ENCODE data around the gene CDH11.

The CDH11 gene

GRCh38 chr16:65069766-65070165, 52.1 kb downstream of the CDH11 start:
- no peak for DNase-seq (ENCODE audit: low read depth in 2 of 2)

DNA sequence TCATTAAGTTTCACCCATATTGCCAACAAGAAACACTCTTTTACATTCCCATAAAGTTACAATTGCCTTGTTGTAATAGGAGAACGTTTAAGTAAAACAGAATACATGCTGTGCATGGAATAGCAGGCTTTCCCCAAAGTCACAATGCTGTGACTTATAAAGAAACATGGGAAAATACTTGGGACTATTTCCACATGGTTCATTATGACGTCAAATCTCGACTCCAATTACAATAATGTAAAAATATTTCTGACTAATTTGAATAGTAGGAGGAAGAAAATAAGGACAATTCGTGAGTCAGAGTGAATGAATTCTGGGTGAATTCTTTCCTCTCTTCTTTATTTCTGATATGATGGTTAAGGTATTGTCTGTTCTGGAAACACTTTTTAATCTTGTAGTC, 52.8 kb downstream of the CDH11 start:
- no peak for DNase-seq (ENCODE audit: low read depth in 2 of 2)

DNA sequence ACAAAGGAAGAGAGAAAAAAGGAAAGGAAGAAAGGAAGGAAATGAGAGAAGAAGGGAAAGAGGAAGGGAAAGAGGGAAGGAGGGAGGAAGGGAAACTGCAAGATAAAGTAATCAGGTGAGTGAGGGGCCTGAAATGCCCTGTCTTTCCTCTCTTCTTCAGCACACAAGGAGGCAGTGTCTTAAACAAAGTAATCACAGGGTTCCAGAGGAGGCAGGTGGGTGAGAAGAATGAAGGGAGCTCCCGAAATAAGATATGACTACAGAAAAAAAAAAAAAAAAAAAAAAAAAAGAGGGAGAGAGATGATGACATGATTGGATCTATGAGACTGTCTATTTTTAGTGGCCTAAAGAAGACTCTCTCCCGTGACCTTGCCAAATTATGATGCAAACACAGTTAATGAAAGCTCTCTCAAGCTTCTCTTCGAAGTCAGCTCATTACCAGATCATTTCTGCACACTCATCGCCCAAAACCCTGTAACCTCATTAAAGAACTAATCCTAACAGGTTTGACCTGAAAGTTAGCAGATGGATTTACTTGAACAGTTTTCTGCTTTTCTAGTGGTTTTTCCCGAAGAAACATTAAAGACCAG, 53.6 kb downstream of the CDH11 start:
- no peak for DNase-seq (ENCODE audit: low read depth in 2 of 2)

DNA sequence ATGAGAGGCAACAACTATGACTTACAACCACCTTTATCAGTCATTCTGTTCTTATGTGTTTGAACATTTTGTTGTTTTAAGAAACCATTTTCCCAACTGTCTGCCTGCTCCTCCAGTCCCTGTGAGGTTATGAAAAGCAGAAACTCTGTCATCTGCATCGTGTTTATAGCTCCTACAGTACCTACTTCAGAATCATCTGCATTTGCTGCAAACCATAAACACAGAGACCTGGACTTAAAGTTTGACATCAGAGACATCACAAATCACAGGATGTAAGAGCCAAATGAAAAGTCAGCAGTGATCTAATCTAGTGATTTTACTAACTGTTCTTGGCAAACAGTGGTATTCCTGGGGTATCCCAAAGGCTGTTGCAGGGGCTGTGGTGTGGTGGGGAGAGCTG, 55.2 kb downstream of the CDH11 start:
- no peak for DNase-seq (ENCODE audit: low read depth in 2 of 2)

DNA sequence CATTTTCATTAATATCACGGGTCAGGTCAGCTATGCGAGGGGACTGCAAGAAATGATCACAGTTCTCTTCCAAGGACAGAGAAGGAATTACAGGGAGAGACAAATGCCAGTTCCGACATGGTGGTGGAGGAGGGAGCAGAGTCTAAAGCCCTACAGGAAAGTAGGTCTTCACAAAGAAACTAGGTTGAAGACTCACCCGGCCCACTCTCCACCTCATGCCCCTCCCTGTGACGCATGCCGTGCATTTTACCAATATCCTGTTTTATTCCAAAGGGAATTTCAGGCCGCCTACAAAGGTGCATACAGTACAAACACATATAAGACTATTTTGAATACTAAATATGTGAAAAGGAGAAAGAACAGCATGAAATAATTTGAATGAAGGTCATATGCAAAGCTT, 56.8 kb downstream of the CDH11 start:
- no peak for DNase-seq (ENCODE audit: low read depth in 2 of 2)

DNA sequence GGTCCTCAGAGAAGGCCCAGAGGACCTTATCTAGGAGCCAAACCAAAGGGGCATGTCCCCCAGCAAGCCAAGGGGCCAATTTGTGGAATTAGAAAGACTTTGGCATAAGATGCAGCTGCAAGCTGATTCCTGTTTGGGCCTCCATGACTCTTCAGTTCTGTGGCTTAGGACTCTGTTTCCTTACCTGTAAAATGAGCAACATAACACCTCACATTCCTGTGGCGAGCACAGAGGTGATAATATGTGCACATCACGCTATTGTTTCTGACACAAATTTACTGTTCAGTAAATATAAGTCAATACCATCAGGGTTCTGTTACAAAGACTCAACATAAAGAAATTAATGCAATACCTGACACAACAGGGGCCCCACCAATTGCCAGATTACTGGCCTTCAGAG, 57.7 kb downstream of the CDH11 start:
- DNase-seq (ENCODE audit: low read depth in 2 of 2): no peak

DNA sequence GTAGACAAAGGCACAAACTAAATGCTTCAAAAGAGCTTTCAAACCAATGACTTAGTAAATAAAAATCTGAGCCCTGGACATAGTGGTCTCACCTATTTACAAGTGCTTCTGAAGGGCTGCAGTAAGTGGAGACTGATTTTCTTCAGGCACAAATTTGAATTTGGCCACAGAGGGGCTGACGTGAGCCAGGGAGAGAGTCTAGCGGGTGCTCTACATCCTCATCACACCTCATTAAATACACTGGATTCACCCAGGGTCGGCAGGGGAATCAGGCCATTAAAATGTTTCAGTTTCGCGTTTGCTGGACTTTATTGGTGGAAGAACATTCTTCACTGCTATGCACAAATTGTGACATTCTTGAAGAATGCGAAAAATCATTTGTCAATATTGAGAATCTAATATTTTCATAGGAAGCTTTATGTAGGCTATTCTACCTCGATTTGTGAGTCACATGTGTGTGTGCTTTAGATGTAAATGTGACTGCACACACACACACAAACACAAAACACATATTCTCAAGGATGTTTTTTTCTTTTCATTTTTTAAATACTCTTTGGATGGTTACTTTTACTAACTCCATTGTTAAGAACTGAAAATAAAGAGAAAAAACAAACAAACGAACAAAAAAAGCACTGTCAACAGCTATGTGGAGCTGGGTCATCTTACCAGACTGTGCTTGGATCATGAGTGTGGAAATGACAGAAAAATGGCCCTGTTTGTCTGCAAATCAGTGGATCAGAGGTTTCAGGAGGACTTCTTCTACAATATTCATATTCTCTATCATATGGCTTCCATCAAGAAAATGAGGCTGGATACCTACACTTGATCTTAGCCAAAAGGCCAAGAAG, 58.9 kb downstream of the CDH11 start:
- DNase-seq (ENCODE audit: low read depth in 2 of 2): no peak

DNA sequence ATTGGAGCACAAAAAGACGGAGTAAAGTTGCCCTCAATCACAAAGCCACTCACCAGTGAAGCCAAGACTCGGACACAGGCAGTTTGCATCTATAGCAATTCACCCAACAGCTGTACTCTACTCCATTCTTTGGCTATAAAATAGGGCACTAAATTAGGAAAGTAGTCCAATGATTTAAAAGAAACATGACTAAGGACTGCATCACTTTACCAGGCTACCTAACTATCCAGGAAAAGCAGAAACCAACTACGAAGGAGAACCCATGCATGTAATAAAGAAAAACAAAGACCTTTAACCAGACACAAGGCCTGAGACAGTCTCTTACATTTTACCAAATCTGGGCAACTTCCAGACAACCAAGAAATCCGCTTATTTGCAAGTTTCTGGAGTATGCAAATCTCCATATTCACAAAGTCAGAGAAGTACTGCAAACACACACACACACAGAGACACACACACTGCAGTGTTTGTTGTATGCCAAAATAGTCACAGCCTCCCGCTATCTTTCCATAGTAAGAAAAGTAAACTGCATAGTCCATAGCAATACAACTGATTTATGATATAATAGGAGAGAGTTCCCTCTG, 59.8 kb downstream of the CDH11 start:
- no peak for DNase-seq (ENCODE audit: low read depth in 2 of 2)

- no peak for DNase-seq (ENCODE audit: low read depth in 2 of 2)
These were observed 60.6 kb downstream of the CDH11 start for GRCh38 chr16:65061263-65061662.

- DNase-seq (ENCODE audit: low read depth in 2 of 2): no peak
These were observed 62.4 kb downstream of the CDH11 start for GRCh38 chr16:65059406-65059980.

DNA sequence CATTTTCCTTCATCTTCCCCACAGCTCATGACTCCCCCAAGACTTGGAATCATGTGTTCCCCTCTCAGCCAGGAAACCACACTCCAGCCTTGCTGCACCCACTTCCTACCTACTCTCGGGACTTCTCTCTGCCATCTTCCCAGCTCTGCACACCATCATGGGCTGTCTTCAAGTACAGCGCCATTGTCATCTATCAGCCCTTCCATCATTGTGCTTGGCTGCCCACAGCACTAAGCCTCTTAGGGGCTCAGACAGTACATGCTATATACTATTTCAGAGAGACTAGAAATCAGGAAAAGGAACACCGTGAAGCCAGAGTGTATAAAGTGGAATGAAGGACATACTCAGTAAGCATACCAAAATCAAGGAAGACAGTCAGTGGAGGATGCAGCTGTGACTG, 64.7 kb downstream of the CDH11 start:
- DNase-seq (ENCODE audit: low read depth in 2 of 2): no peak

DNA sequence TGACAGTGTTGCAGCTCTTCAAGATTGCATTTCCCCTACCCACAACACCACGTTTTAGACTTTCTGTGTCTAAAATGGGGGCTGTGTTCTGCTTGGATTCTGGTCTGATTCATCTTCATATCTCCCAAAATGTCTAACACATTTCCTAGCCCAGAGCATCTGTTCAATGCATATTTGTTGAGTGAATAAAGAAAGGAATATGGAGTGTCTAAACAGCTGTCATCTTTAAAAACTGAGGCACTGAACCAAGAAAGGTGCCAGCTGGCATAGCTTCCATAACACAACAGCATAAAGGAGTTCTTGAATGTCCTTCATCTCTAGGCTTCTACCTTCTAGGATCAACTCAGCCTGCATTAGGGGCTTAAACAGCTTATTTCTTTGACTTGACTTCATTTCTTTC, 67.4 kb downstream of the CDH11 start:
- DNase-seq (ENCODE audit: low read depth in 2 of 2): no peak

DNA sequence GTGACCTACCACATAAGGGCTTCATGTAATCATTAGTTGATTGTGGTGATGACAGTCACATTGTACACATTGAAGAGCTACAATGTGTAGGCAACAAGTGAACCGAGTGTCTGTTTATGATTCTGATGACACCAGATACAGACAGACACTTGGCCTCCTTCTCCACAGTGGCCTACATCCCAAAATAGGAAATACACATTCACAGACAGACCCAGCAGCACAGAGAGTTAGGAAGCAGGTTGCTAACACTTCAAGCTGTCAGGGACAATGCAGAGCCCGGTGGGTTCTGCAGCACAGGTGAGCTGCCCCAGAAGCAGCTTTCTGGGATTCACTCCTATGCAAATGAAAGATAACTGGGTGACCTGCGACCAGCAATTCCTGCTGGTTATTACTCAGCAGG, 72.2 kb downstream of the CDH11 start:
- no peak for DNase-seq (ENCODE audit: low read depth in 2 of 2)

DNA sequence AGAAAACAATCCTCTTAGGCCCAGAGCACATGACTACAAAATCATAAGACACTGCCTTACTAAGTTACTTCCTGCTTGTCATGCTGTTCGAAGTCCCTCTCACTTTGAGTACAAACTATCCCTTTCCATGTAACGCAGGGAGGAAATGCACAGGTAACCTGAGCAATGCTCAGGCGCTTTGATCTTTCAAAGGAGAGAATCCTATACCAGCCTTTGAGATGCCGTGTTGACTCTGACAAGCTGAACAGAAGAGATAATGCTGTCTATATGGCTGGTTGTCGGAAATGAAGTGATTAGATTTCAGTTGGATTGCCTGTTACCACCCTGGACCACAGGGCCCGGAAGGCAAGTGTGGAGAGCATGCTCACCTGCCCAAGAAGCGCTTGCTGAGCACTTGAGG, 75.9 kb downstream of the CDH11 start:
- DNase-seq (ENCODE audit: low read depth in 2 of 2): no peak

GRCh38 chr16:65044873-65045272, 77.0 kb downstream of the CDH11 start:
- DNase-seq (ENCODE audit: low read depth in 2 of 2): no peak

DNA sequence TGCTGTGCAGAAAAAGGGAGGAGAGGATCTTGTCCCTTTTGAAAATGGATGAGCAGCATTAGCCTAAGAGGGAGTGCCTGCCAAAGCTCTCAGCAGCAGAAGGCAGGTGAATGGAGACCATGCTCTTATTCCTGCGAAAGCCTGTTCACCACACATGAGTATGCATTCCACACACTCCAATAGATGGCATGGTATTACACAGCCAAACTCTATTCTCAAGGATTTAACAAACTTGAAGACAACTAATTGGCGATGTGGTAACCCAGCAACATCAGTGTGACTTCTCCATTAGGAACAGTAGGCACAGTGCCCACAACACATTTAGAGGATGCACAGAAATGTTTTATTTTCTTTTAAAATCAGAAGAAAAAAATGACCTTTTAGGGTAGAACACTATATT, 77.8 kb downstream of the CDH11 start:
- DNase-seq (ENCODE audit: low read depth in 2 of 2): no peak

GRCh38 chr16:65042438-65043365, 79.2 kb downstream of the CDH11 start:
- no peak for DNase-seq (ENCODE audit: low read depth in 2 of 2)

- DNase-seq (ENCODE audit: low read depth in 2 of 2): no peak
These were observed 80.2 kb downstream of the CDH11 start for GRCh38 chr16:65041667-65042066.

DNA sequence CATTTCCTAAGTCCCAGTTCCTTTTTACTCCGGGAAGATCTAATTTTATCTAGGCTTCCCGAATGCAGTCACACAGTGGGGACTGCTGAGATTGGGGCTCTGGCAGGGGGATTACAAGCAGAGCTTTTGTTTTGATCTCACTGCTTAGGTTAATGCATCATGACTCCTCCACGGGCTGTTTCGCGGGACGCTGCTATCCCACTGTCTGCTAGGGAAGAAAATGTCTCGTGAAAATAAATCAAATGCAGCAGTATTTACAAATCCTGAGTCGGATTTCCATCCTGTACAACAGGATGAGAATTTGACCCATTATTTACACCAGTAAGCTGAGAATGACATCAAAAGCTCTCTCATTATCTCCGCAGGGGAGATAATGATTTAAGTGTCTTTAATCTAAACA, 83.8 kb downstream of the CDH11 start:
- no peak for DNase-seq (ENCODE audit: low read depth in 2 of 2)

DNA sequence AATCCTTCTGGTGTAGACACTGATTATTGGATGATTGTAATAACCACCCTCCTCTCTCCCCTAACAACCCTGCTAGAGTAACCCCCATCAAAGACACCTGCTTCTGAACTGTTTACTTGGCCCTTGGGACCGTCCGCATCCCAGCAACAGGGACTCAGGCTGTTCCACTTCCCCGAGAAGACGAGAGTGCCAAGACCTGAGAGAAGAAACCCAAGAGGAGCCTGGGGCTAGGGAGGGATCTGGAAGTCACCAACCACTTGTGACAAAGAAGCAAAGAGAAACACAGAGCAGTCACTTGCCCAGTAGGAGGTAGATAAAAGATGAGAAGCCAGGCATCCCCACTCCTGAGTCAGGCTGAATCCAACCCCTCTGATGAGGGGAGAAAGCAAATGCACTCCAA, 84.3 kb downstream of the CDH11 start:
- no peak for DNase-seq (ENCODE audit: low read depth in 2 of 2)

DNA sequence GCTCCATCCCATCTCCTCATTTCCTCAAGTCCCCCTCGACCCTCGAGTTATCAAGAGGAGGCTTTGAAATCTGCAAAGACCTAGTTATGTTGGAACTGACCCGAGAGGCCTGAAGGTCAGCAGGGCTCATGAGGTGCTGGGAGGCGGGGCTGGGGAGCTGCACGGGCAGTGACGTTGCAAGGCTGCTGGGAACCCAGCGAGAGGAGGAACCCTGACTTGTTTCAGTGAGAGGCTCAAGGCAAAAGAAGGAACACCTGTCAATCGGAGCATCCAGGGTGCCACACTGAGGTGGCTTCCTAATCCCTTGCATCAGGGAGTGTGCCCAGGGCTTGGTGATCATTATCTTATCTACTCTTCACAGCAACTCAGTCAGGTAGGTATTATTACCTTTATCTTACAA, 86.9 kb downstream of the CDH11 start:
- DNase-seq (ENCODE audit: low read depth in 2 of 2): no peak

- no peak for DNase-seq (ENCODE audit: low read depth in 2 of 2)
These were observed 89.5 kb downstream of the CDH11 start for GRCh38 chr16:65032387-65032786.
